NCI-H748 (cell line): ENCODE results near the gene ZFP57.

Source experiments
- DNase-seq: peaks from one replicate; lab custom pipeline; 2025; ENCODE audit not compliant: unreplicated experiment; lab: John Stamatoyannopoulos, UW

ZFP57 gene

DNA sequence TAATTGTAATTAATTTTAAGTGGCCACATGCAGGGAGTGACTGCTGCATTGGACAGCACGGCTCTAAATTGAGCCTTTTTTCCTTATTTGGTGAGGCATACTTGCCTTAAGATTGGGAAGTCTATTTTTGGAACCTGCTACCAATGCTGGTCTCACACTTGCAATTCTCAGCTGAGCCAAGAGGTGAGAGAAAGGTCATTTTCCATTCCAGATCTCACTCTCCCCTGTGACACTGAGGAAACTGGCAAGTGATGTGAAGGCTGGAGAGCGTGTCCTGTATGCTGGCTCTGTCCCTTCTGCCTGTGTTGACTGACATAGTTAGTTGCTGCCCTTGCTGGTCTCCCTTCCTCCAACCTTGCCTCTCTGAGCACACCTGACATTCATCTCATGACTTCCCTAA, 24.8 kb downstream of the ZFP57 start:
- DNase-seq: no peak

DNA sequence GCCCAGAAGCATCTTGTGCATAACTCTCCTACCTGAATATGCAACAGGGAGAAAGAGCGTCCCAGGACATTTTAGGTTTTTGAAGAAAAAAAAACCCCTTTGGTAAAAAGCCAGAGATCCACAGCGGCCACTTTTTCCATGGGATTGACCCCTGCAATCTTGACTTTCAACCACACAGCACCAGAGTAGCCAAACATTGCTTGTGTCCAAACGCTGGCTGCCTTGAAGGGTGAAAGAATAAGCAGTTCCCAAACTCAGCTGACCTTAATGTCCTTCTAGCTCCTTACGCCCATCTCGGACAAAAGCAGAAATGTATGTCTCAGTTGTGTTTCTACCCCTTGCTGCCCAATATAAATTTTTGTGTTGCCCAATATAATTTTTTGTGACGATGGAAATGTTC, 25.3 kb downstream of the ZFP57 start:
- DNase-seq: no peak

GRCh38 chr6:29653452-29654038, 27.4 kb downstream of the ZFP57 start:
- DNase-seq: peak; percentile 83

GRCh38 chr6:29652198-29652584, 28.8 kb downstream of the ZFP57 start:
- no peak for DNase-seq

- DNase-seq: peak; percentile 60
These were observed 29.3 kb downstream of the ZFP57 start for GRCh38 chr6:29651413-29652197.

DNA sequence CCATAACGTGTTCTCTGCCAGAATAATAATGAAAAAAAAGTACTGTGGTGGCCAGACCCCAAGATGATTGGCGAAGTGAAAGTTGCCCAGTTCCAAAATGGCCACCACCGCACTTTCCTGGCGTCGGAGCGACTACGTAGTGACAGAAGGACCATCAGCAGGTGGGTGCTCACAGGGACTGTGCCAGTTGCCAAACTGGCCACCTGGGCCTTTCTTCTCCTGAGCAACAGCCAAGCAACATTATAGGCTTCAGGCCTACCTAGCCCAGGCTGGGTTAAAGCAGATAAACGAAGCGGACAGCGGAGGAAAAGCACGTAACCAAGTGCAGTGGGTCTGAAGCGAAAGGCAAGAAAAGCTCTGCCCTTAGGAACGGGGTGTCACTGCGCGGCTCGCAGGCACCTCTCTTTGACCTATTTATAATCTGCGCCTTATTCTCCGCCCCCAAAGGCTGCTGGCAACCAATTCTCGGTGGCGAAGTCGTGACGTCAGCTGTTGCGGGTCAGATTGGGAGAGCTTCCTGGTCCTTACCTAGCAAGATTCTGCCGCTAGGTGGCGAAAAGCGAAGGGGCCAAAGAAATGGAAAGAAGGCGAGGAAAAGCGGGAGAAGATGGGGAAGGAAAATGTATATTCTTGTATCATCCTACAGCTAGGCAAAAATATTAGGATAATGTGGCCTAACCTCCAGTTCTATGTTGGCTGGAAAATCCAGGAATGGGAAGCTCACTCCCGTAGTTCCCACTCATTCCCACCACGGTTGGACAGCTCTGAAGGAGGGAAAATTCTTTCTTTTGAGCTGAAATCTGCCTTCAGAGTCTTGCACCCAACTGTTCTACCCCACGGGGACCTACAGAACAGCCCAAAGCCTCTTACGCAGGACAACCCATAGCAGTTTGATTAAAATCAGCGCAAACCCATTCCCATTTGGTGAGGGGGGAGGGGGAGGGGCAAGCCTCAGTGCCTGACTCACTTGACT, 31.0 kb downstream of the ZFP57 start:
- peak; percentile 99 for DNase-seq

GRCh38 chr6:29647927-29648642, 32.9 kb downstream of the ZFP57 start:
- DNase-seq: peak; percentile 65

- DNase-seq: no peak
These were observed 39.4 kb downstream of the ZFP57 start for GRCh38 chr6:29641430-29642148.

GRCh38 chr6:29637247-29637646, 43.7 kb downstream of the ZFP57 start:
- no peak for DNase-seq

GRCh38 chr6:29633534-29633905, 47.4 kb downstream of the ZFP57 start:
- peak; percentile 80 for DNase-seq

DNA sequence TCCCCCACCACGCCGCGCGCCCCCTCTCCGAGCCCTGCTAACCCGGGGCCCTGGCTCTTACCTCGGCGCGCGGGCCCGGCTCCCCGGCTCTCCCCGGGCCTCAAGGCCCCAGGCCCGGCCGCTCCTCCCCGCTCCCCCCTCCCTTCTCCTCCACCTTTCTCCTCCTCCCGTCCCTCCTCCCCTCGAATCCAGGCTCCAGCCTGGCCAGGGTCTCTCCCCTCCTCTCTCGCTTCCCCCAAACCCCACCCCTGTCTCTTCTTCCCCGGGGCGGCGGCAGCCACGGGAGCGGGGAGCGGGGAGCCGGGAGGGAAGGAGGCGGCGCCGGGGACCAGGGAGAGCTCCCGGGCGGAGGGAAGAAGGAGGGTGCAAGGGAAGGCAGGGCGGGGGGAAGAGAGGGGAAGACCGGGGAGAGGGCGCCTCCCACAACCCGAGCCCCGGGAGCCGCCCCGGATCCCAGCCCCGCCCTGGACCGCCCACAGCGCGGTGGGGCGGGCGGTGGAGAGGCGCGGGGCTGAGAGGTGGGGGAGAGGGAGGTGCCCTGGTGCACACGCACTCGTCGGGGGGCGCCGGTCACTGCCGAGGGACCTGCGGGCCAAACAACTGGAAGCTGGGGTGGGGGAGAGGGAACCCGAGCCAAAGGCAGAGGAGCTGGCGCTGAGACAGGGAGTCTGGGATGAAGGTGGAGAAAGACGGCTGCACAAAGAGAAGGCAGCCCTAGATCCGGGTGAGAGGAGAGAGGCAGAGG, 48.0 kb downstream of the ZFP57 start, which contains the start of gene GABBR1:
Gene GABBR1 (minus strand): TSS at position 395 of the 745 bp plus-strand sequence. CDS start 798 bp downstream, outside the sequence.
- peak; percentile 92 for DNase-seq

DNA sequence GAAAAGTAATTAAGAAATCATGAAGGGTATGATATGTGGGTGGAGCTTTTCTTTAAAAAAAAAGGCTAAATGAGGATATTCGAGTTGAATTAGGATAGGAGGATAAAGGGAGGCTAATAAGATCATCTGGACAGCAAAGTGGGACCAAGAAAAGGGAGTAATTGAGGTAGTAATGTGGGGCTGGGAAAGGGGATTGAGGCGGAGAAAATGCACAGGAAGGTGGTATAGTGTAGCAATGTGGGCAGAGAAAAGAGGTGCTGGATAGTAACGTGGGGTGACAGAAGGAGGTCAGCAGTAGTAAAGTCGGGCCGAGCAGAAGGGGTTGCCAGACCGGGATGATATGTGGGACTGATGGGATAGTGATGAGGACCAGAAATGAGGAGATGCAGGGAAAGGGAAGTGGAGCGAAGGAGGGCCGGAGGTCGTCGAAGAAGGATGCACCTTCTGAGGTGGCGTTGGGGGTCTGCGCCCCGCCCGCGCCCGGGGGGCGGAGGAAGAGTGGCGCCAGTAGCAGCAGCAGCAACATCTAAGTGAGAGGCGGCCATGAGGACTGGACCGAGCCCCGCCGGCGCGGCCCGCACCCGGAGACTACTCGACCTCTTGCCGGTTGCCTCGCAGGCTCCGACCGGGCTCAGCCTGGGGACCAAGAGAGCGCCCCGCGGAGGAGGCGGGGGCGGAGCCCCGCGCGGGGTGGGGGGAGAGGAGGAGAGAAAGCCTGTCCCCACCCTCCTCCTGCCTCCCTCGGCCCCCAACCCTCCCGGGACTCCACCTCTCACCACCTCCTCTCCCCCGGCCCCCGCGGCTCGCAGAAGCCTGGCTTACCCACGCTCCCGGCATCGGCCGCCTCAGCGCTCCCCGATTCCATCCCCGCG, 48.9 kb downstream of the ZFP57 start:
- DNase-seq: peak; percentile 86

GRCh38 chr6:29631209-29631810, 49.6 kb downstream of the ZFP57 start:
- no peak for DNase-seq

GRCh38 chr6:29630315-29630714, 50.6 kb downstream of the ZFP57 start:
- DNase-seq: no peak

- DNase-seq: no peak
These were observed 51.4 kb downstream of the ZFP57 start for GRCh38 chr6:29629571-29629970.

DNA sequence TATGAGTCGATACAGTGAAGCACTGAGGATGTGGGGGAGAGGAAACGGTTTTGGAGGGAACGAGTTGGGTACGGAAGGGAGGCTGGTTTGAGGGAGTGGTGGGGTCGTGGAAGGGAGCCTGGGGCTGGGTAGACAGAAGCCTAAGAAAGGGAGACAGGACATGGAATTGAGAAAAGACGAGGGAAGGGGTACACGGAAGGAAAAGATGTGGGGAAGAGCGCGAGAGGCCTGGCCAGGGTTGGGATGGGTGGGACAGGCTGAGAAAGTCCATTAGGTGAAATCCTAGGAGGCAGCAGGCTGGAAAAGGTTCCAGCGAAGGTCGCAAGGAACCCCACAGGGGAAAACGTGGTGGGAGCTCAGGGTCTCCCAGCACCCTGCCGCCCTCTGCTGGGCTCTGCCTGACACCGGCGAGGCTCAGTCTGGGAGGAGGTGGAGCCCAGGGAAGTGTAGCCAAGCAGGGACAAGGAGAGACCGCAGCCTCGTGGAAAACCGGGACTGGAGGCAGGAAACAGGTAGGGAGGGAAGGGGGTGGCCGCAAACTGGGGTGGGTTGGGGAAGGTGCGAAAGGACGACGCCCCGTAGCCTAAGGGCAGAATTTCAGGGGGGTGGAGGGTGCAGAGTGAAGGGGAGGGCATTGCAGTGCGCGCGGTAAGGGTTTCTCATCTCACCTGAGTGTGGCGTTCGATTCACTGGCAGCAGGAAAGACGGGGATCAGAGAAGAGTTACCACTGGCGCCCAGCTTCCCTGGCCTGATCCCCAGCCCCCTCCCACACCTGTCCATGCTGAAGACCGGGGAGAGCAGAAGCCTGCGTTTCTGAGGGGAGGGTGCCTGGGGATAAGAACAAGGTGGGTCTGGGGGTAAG, 52.3 kb downstream of the ZFP57 start:
- peak; percentile 93 for DNase-seq

DNA sequence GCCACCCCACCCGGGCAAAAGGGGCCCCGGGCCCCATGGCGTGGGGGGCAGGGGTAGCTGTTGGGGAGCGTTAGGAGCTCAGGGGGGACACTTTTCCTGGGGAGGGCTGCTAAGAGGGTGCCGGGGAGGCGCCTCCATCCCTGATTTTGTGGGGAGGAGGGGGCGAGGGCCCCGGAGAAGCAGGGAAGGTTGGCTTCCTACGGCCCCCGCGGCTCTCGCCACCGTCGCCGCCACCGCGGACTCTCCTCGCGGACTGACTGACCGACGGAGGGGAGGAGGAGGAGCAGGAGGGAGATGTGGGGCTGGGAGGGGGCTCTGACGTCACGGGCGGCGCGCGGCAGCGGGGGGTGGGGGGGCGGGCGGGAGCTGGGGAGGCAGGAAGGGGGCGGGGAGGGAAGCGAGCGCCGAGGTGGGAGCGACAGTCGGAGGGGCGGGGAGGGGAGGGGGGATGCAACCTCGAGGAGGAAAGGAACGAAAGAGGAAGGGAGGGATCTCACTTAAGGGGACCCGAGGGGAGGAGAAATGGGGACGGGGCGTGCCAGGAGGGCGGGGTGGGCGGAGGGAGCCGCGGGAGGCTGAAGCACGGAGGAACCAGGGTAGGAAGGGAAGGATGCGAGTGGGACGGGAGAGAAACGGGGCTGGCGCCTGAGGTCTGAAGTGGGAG, 53.1 kb downstream of the ZFP57 start:
- DNase-seq: peak; percentile 90
